HG03039 (cell line): ENCODE results near the gene CHST15.

Experiments used
- ATAC-seq: cut with Tn5 transposase; IDR thresholded peaks from one replicate; pipeline ENCODE4 v1.9.1; 2021; ENCODE audit warnings: mild to moderate bottlenecking, moderate library complexity; ENCODE audit not compliant: unreplicated experiment

CHST15 gene

DNA sequence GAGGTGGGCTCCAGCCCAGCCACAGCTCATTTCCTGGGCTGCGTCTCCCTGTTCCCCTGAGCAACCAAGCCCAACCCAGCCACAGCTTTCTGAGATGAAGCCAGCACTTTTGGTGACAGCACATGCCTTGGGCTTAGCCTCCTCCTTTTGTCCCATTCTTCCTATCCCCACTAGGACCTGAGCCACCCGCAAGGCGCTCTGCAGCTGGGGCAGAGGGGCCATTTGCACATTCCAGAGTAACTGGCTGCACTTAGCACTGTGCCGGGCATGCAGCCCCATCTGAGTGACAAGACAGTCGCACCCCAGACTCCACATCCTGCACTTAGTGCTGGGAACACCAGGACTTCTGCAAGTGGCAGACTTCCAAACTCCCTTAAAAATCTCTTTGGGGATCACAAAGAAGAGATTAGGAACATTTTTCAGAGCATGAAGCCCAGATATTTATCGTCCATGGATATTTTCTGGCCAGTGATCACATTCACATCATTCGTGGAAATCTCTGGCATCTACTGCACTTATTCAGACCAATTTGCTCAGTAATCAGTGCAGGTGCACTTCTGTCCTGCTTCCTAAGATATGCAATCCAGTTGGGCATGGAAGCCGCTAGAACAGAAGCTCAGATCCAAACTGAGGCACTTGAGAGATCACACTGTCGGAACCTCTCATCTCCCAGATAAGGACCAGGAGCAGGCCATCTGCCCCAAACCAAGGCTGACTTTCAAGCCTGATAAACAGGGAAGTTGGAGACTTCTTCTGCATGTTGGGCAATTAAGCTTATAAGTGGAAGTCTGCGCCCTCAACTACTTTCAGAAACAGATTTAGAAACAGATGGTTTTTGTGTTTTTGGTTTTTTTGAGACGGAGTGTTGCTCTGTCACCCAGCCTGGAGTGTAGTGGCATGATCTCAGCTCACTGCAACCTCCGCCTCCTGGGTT lies 26.4 kb downstream of the CHST15 start:
- no peak for ATAC-seq

DNA sequence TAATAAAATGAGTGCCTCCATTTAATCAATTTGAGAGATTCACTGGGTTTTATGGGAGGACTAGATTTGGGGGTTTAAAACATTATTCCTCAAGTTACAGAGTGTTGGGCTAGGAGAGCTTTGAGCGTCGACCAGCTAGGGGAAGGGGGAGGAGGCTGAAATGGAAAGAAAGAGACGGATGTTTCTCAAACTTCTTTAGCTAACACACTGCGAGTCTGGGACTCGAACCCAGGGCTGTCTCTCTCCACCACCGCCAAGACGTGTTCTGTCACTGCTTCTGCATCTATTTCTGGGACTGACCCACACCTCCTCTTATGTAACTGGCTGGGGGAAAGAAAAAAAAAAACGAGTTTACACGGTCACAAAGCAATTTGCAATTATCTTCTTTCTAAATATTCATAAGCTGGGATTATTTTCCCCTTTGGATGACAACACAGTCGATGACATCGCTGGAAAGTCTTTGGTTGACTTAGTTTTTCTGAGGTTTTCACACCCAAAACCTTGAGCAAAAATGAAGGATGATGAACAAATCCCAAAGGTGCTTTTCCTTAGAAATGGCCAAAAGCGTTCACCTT lies 27.2 kb downstream of the CHST15 start:
- no peak for ATAC-seq

DNA sequence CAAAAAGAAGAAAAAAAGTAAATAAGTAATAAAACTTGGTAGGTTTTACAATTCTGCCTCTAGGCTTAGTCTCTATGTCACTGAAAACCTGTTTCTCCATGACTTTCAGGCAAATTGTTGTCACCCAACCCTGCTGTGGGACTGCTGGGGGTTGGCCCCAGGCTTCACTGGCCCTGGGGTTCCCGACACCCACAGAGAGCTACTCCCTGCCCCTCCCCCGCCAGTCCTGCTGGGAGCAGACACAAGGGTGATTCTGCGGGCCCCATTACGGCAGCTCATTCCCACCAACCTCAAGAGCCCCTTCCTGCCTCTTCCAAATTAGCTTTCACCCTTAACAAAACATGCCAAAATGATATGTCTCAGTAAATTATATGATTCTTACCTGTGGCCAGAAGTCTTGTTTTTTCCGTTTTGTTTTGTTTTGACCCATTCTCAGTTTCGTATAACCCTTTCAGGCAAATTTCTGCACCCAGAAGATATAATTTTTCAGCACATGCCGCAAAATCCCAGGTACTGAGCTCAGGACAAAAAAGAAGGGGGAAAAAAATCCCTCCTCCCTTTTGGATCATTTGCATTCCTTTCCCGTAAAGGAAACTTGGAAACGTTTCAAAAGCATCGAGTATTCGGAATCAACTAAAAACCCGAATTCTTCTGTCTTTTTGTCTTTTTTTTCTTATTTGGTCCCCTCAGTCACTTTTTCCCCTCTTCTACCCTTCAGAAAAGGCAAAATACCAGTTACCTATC lies 27.8 kb downstream of the CHST15 start:
- no peak for ATAC-seq

DNA sequence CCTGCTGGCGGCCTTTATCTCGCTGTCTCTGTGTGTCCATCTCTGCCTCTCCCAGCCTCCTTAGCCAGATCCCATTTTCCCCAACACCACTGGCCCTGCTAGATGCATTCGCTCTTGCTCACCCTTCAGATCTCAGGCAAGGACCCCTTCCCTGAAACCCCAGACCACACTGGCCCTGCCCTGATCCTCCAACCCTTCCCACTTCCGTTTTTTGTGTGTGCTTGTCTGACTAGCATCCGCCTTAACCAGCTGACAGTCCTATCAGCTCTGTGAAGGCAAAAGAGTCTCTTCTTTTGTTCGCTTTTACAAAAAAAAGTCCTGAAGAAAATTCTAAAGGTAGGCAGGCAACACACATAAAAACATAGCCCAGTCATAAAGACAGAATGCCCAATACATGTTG lies 28.7 kb downstream of the CHST15 start:
- no peak for ATAC-seq

DNA sequence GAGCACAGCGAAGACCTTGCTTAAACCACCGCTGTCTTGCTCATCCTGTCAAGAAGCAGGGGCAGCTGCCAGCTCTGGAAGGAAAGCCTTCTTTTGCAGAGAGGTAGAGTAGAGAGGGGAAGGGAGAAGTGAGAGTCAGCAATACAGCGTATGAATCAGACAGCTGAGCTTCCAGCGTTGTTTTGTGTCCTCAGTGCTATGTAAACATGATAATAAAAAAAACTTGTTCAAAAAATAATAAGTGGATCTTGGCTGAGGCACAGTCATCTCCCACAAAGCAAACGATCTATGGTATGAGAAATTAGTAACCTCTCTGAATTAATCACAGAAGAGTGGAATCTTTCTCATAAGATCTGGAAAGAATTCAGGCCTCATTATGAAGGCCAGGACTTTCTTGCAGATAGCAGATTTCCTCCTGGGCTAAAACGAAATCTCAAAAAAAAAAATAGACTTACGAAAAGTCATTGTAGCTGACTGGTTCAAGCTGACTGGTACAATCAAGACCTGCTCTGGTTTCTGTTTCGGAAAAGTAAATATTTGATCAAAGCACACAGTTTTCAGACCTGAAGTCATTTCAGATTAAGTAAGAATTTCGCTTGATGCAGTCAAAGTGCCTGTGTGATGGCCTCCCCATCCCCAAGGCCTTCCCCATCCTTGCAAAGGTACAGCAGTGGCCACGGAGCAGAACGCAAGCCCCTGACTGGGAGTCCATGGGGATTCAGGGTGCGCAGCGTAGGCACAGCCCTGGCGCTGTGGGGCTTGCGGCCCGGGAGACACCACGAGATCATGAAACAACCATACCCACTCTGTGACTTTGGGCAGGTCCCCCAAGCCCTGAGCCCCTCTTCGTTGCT lies 29.4 kb downstream of the CHST15 start:
- no peak for ATAC-seq

DNA sequence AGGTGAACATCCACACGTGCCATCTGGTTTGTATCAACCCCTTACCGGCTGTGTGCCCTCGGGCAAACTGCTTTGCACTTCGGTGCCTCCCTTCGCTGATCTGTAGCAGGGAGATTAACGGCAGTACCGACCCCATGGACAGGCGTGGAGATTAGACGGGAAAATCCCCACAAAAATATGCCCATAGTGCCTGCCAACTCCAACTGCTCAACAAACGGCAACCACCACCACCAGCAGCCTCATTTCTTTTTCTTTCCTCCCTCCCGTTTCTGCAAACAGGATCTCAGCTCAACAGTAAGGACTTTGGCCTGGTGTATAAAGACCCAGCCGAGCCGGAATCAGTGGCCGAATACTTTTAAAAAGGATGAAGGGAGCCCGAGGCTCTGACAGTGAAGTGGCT lies 31.0 kb downstream of the CHST15 start:
- ATAC-seq, result no peak

DNA sequence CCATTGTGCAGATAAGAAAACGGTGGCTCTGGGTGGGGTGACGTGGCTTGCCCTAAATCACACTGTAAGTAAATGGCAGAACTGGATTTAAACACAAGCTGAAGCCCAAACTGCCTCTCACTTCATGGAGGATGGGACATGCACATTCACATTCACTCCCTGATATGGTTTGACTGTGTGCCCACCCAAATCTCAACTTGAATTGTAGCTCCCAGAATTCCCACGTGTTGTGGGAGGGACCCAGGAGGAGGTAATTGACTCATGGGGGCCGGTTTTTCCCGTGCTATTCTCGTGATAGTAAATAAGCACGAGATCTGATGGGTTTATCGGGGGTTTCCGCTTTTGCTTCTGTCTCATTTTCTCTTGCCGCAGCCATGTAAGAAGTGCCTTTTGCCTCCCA lies 32.4 kb downstream of the CHST15 start:
- no peak for ATAC-seq

DNA sequence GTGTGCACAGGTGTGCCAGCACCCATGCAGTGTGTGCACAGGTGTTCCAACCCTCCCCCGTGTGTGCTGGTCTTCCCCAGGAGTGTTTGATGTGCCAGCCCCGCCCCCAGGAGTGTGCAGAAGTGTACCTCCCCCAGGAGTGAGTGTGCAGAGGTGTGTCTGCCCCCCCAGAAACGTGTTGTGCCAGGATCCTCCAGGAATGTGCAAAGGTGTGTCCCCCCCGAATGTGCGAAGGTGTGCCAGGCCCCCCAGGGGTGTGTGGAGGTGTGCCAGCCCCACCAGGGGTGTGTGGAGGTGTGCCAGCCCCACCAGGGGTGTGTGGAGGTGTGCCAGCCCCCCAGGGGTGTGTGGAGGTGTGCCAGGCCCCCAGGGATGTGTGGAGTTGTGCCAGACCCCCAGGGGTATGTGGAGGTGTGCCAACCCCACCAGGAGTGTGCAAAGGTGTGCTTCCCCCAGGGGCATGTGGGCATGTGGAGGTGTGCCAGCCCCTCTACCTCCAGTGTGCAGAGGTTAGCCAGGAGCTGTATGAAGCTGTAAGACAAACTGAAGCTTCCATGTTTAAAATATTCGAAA lies 33.2 kb downstream of the CHST15 start:
- no peak for ATAC-seq

DNA sequence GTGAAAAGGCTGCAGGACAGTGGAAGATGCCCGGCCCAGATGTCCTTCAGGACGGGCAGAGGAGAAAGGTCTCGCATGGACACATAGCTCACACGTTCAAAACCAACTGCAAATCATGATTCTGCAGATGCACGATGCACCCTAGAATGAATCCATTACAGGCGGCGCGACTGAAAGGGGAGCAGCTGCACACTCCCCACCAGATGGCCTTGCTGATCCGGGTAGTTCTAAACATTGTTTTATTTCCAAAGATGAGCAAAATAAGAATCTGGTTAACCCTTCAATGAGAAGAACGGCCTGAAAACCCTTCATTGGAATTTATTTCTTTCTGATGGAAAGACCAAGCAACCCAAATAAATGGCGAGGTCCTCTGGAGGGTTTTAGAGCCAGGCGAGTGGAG lies 33.8 kb downstream of the CHST15 start:
- ATAC-seq, result no peak

DNA sequence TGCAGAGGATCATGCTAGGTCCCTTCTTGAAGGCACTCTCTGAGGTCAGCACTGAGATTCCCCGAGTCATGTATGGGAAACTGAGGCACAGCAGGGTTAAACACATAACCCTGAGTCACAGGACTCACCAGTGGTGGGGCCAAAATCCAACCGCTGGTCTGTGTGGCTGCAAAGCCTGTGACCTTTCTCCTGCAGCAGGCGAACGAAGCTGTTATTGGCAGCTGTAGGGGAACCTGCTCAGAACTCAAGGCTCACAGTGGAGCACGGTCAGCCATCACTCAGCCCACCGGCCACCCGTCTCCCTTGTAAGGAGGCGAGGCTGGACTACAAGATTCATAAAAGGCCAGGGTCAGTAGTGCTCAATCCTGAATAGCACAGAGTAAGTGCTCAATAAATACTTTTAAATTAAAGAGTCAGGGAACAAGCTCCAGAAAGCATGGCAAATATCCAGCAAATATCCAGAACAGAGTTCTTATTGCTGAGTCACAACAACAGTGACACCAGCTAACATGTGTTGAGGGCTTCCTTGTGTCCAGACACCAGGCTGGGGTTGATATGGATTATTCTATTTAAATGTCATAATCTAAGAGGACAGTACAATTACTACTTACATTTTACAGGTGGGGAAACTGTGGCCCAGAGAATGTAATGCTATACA lies 34.9 kb downstream of the CHST15 start:
- no peak for ATAC-seq

DNA sequence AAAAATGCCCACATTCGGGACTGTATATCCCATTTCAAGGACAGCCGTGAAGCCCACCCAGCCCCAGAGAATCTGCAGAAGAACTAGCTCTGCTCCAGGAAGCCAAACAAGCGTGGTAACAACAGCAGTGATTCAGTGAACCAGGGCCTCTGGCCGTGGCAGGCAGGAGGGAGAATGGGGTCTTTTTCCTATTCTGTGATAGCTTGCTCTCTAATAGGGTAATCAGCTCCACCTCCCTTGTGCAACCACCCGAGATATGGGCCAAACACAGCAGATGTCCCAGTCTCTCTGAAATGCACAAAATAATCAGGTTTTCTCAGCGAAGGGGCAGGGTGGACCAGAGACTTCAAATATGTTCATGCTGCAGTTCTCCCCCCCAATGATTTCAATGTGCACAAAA lies 35.8 kb downstream of the CHST15 start:
- no peak for ATAC-seq

DNA sequence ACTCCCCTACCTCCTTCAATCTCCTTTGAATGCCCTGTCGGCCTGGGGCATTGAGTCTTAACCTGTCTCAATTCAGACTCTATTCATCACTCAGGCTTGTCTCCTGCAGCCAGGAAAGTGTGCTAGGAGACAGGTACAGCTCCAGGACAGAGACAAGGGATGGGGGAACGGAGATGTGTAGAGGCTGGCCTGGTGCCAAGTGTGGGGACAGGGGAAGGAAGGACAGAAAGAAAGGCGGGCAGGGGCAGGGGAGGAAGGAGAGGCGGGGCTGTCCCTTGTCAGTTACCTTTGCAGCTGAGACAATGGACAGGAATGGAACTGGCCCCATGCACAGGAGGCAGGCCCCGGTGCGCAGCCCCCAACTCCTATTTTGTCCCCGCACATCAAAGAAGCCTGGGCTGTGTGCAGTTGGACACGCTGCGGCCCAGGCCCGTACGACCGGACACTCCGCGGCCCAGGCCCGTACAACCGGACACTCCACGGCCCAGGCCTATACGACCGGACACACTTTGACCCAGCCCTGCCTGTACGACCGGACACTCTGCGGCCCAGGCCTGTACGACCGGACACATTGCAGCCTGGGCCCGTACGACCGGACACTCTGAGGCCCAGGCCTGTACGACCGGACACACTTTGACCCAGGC lies 36.9 kb downstream of the CHST15 start:
- ATAC-seq, result no peak

DNA sequence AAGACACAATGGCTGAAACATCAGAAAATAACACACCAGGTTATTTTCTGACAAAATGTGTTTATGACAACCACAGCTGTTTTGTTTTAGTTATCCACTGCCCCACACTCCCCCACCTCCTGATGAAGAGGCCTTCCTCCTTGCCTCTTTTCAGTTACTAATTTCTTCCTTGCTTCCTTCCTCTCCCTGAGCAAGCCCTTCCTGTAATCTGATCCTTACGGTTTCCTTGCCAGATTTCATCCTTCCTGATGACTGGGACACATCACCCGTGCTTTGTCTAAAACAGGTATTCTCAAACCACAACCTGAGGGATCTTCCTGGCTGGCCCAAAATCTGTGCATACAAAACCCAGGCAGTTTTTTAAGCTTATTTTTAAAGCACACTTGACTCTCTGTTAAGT lies 39.4 kb downstream of the CHST15 start:
- ATAC-seq, result no peak

DNA sequence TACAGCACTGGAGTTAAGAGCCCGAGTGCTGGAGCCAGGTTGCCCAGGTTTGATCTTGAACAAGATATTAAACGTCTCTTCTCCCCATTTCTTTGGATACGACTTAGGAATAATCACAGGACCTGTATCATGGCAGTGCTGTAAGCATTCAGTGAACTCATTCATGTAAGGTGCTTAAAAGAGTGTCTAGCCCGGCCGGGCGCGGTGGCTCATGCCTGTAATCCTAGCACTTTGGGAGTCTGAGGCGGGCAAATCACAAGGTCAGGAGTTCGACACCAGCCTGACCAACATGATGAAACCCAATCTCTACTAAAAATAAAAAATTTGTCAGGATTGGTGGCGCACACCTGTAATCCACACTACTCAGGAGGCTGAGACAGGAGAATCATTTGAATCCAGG lies 40.8 kb downstream of the CHST15 start:
- ATAC-seq, result no peak

DNA sequence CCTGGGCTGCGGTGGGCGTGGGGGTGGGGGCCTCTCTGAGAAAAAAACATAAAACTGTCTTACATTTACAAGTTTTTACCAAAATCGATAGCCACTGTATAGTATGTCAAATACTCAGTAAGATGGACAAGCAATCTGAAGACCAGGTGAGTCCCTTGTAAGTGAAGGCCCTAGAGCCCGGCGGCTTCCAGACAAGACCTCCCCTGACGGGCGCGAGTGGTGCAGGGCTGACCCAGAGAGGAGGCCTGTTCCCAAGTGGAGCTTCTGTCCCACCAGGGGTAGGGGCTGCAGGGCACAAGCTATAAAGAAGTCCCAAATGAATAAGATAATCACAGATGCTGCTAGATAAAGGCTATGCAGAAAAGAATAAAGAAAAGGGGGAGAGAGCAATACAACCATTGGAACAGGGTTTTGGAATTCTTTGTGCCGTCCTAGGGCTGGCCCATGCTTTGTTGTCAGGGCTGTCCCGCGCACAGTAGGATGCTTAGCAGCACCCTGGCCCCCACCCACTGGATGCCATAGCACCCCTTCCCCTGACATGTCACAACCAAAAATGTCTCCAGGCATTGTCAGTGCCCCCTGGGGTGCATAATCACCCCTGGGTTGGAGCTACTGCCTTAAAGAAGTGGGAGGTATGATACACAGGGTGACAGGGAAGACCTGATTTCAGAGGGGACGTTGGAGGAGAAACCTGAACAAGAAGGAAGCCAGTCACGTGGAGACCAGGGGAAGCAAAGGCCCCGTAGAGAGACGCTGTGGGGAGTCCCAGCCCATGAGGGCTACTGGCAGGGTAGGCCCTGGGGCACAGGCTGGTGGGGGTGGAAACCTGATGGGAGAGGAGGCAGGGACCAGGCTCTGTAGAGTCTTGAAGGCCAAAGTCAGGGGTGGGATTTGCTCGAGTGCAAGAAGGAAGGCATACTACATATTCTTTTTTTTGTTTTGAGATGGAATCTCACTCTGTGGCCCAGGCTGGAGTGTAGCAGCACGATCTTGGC lies 43.1 kb downstream of the CHST15 start:
- ATAC-seq, result no peak

DNA sequence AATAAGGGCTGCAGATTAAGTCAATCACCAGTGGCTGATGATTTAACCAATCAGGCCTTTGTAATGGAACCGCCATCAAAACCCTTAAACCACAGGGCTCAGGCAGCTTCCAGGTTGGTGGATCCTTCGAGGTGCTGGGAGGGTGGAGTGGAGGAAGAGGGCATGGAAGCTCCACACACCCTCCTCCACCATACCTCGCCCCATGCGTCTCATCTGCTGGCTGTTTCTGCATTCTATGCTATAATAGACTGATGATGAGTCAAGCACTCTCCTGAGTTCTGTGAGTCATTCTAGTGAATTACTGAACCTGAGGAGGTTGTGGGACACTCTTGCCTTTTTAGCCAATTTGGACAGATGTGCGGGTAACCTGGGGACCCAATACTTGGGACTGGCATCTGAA lies 43.9 kb downstream of the CHST15 start:
- ATAC-seq, result no peak

DNA sequence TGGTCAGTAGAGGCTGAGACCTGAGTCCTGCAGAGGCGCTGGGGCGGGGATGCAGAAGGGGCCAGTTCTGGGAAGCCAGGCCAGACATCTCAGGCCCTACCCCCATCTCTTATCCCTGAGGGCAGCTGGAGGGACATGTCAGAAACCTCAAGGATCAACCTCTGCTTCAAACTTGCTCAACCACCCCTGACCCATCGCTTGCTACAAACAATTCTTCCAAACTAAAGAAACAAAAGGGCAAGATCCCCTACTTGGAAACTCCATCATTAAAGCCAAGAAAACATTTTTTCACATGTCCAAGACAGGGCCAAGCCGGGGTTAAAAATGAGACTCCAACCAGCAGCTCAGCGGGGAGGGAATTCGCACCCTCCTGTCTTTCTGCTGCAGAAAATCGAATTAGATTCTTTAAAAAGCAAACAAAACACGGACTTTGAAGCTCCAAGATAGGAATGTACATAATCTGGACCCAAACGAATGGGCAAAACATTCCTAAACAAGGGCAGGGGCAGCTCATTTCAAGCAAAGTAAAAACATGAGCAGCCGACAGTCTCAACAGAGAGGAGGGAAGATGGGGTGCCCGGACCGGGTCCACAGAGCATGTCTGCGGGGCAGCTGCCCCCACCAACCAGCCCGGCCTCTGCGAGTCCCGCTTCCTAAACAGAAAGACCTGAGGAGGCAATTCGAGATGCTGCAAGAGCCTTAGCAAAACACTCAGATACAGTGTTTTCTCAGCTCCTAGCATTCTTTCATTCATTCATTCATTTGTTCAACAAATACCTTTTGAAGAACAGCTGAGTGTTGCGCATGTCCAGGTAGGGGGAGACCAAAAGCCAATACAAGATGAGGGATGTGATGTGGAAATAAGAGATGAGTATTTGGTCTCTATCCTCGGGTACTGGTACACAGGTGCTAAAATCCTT lies 44.8 kb downstream of the CHST15 start:
- ATAC-seq, result no peak
